LNCaP clone FGC (cell line): ENCODE measurements around the gene B3GALNT1.

ENCODE experiments used
- DNase-seq: peaks from one replicate; pipeline ENCODE4 v3.0.0-alpha.2; 2011; ENCODE audit warnings: low read depth
- H3K4me3 ChIP-seq: 2 replicates; pipeline ENCODE4 v1.5.1; 2011; ENCODE audit warnings: mild to moderate bottlenecking, low read depth, low read length, control low read depth
- TF ChIP-seq, protein P1 (sequence below): IDR thresholded peaks from 2 replicates; pipeline ENCODE4 v1.5.1; 2012; ENCODE audit warnings: mild to moderate bottlenecking; ENCODE audit not compliant: control insufficient read depth, insufficient read depth; ENCODE audit errors: extremely low read depth

B3GALNT1 gene

DNA sequence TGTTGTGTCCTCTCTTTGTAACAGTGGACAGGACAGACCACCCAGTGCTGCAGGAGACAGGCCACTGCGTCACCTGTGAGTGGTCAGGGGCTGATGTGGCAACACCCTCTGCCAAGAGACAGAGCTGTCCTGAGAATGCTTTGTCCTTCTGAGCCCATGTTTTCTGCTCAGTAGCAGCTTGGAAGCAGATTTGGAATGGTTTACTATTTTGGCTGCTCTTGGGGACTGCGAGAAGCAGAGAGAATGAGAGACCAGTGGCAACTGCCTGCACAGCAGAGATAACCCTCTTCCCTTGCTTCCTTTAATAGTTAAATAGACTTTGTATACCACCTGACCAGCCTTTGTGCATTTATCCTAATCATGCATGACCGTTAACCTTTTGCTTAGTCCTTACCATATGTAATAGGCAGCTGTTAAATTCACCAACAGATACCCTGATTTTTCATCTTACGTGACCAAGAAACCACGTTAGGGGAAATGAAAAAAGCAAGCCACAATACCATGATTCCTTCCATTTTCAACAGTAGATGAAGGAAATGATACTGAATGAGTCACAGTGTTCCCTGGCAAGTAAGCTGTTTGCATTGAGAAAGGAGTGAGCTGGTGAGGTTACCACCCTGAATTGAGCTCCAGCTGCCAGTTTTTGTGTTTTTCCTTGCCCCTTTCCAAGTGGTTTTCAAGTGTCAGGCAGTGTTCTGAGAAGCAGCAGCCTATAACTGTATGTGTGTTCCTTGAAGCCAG, 35.5 kb downstream of the B3GALNT1 start:
- no peak overlapping the region for H3K4me3 ChIP-seq
- no peak for DNase-seq
- TF ChIP-seq, protein P1, sequence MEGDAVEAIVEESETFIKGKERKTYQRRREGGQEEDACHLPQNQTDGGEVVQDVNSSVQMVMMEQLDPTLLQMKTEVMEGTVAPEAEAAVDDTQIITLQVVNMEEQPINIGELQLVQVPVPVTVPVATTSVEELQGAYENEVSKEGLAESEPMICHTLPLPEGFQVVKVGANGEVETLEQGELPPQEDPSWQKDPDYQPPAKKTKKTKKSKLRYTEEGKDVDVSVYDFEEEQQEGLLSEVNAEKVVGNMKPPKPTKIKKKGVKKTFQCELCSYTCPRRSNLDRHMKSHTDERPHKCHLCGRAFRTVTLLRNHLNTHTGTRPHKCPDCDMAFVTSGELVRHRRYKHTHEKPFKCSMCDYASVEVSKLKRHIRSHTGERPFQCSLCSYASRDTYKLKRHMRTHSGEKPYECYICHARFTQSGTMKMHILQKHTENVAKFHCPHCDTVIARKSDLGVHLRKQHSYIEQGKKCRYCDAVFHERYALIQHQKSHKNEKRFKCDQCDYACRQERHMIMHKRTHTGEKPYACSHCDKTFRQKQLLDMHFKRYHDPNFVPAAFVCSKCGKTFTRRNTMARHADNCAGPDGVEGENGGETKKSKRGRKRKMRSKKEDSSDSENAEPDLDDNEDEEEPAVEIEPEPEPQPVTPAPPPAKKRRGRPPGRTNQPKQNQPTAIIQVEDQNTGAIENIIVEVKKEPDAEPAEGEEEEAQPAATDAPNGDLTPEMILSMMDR = no peak

DNA sequence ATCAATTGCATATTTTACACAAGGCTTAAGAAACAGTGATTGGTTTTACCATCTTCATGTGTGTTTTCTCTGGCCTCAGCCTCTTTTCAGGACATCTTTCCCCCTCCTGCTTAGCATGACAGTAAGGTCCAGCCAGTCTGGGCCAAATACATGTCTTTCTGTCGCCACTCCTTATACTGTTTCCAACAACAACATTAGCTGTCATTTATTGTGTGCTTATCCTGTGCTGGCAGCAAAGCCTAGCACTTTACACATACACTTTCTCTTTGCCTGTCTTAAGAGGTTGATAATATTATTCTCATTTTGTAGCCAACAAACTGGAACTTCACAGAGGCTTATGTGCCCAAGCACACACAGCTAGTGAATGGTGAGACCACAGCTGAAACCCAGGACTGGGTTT, 37.8 kb downstream of the B3GALNT1 start:
- DNase-seq = no peak
- TF ChIP-seq, protein P1 = no peak
- H3K4me3 ChIP-seq = no peak overlapping the region

DNA sequence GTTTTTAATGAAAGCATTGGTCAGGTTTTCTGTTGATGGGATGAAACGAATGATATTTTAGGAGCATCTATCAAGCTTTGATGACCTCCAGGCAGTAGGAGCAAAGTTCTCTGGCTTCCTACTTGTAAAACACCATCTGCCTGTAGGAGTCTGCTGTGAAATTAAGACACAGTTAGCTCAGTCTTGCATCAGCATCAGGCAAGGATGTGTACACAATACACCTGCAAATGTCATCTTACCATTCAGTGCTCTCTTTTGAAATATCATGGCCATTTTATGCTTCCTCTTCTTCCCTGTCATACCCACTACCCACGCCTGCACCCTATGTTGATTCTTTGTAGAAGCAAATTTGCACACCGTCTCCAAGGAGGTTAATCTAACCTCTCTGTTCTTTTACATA, 38.2 kb downstream of the B3GALNT1 start:
- no peak for DNase-seq
- TF ChIP-seq, protein P1 = no peak
- H3K4me3 ChIP-seq = no peak overlapping the region

DNA sequence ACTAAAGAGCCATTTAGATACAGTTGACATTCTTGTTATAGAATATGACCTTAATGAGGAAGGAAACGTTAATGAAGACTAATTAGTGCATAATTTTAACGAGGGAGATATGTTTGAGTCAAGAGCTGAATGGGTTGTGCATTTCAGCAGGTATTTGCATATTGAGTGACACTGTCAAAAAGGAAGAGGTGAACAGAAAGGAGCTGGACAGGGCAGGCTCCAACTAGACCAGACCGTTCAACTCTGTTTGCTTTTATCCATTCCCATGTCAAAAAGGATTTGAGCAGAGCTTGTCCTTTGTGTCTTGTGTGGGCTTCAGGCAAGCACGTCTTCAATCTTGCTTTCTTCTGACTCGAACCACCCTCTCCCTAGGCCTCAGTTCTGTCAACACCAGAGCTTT, 40.7 kb downstream of the B3GALNT1 start:
- H3K4me3 ChIP-seq = no peak overlapping the region
- TF ChIP-seq, protein P1 = no peak
- no peak for DNase-seq

DNA sequence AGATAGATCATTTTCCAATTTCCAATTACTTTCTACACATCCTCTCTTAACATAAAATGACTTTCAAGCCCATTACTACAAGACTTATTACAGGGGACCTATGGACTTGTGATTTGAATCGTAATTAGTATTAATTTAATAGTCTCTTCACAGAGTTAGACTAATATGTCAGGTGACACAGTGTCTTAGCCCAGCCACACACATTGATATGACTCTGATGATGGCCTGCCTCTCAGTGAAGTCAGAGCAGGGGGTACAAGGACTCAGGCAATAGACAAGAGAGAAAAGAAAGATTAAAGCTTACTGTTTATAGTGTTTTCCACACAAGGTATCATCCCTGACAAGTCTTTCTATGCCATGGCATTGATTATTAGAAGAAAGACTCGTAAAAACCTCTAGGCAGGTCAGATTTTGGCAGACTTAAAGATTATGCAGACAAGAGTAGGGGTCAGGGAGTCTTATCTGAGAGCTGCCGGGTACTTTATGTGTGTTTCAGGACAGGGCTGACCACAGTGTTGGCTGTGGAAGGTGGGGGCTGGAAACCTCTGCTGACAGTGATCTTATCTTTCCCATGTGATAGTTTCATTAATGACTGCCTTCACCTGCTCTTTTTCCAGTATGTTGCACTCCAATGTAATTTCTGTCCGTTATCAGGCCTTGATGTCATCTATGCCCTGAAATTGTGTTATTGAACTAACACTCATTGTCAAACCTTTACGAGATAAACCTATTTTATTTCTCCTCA, 50.1 kb downstream of the B3GALNT1 start:
- TF ChIP-seq, protein P1 = no peak
- no peak for DNase-seq
- no peak overlapping the region for H3K4me3 ChIP-seq

DNA sequence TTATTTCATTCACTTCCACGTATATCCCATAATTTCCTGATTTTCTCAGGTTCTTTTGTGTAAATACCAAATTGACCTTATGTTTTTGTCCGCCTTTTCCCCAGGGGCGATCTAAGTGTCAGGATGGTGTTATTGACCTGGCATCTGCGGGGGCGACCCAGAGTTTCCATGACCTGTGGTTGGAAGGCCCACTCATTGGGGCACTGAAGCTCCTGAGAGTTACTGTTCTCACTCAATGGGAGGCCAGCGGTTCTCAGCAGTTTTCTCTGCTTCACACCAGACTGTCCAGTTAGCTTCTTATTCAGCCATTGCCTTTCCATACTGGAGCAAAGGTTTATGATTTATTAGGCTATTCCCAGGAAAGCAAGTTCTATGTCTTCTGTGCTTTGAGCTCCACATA, 53.3 kb downstream of the B3GALNT1 start:
- DNase-seq = no peak

More for the DNA sequence above, 53.3 kb downstream of the B3GALNT1 start:
- H3K4me3 ChIP-seq = no peak overlapping the region
- TF ChIP-seq, protein P1 = no peak
